ENCODE results near the gene C19orf12. TPM values are rescaled to one million over a fixed set of nuclear protein-coding genes. Genes with fewer than 3 reads are reported as not detected.

The C19orf12 gene
- total and polyA plus RNA-seq, 2 donors: 18.1 to 27.5 TPM

DNA sequence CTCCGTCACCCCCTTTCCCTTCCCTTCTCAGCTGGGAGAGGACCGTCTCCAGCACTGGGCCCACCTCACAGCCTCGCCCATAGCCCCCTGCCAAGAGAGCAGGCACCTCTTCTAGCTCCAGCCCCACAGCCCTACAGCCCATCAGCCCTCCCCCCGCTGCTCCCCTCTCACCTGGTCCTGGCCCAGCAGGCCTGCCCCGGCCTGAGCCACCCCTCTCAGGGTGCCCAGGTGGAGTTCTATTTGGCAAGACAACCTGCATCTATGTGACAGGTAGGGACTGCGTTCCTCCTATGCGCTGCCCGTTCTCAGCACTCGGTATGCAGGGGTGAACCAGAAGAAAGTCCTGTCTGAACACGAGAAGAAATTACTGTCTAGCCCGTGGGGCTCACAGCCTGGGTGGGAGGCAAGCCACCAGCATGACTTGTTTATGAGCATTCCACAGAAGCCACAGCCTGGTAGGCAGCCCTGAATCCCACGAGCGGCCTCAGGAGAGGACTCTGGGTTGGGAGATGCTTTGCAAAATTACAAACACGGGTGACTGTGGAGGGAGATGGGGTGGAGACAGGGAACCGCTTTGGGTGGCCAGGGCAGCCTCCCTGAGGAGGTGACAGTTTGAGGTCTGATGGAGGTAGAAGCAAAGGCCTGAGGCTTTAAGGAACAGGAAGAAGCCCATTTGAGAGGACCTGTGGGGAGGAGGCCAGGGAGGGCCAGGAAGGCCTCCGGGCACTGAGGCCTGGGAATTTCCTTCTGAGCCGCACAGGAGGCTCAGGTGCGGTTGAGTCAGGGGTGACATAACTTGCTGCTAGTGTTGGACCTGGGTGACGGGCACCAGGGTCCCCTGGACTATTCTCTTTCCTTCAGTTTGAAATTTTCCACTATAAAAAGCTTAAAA, 51.0 kb downstream of the C19orf12 start:
- Histone ChIP-seq H3K9me3 (ENCODE audit: control insufficient read depth in 2 of 2, insufficient read depth in 1 of 2, low read length in 1 of 2) (no peaks in the 10 kb centered on the region), H3K4me1 (ENCODE audit: control insufficient read depth in 2 of 2, insufficient read depth in 2 of 2, low read length in 2 of 2) (peaks cover 32 to 55% of the 10 kb centered on the region in 2 donors), H3K4me3 (ENCODE audit: low read length in 2 of 2) (no peak overlapping the region), H3K27ac (ENCODE audit: low read depth in 1 of 2, low read length in 1 of 2) (peak overlapping the region in 1 of 2 donors; percentile 52), H3K27me3 (ENCODE audit: control insufficient read depth in 2 of 2, insufficient read depth in 1 of 2, low read length in 1 of 2) (peaks cover 0 to 46% of the 10 kb centered on the region in 2 donors), H3K36me3 (ENCODE audit: control insufficient read depth in 2 of 2, insufficient read depth in 2 of 2, low read length in 1 of 2) (no peaks in the 10 kb centered on the region)
- WGBS: 95% methylated on average over 19 of the region's 19 CpGs
- DNase-seq (ENCODE audit: low read depth in 6 of 9, low spot score in 9 of 9): no peak

DNA sequence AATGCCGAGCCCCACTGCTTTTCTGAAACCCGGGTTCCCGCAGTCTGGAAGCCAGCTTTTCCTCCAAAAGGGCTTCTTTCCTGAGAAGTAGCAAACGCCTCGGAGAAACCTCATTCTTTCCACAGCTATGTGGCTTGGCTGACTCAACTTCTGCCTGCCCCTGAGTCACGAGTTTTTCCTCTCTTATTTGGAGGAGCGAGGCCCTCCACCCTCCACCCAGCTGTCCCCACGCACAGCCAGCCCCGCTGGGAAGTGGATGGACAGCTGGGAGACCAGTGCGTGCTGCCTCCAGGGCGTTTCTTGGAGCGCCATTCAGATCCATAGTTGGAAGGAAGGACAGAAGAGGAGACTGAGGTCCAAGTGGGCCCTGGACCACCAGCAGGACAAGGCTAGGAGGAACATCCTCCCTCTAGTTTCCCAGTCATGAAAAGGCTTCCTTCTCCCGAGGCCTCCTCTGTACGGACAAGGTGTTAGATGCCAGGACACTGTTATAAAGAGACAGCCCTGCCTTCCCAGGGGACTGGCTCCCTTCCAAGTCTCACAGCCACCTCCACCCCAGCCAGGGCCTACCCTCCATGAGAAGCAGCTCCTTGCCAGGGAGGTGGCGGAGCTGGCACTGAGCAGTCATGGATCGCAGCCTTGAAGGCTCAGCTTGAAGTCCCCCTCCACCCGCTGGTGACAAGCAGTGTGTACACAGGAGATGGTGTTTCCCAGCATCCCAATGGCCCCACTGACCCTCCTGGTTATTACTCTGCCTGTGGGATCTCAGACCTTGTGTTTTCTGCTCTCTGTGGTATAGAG, 52.3 kb downstream of the C19orf12 start:
- Histone ChIP-seq H3K4me1 (ENCODE audit: control insufficient read depth in 2 of 2, insufficient read depth in 2 of 2, low read length in 2 of 2) (peaks cover 19 to 42% of the 10 kb centered on the region in 2 donors), H3K4me3 (ENCODE audit: low read length in 2 of 2) (no peak overlapping the region), H3K27ac (ENCODE audit: low read depth in 1 of 2, low read length in 1 of 2) (peak overlapping the region in 1 of 2 donors; percentile 26), H3K27me3 (ENCODE audit: control insufficient read depth in 2 of 2, insufficient read depth in 1 of 2, low read length in 1 of 2) (peaks cover 0 to 46% of the 10 kb centered on the region in 2 donors), H3K9me3 (ENCODE audit: control insufficient read depth in 2 of 2, insufficient read depth in 1 of 2, low read length in 1 of 2) (no peaks in the 10 kb centered on the region), H3K36me3 (ENCODE audit: control insufficient read depth in 2 of 2, insufficient read depth in 2 of 2, low read length in 1 of 2) (no peaks in the 10 kb centered on the region)
- no peak for DNase-seq (ENCODE audit: low read depth in 6 of 9, low spot score in 9 of 9)
- 93% methylated on average over 17 of the region's 17 CpGs for WGBS

DNA sequence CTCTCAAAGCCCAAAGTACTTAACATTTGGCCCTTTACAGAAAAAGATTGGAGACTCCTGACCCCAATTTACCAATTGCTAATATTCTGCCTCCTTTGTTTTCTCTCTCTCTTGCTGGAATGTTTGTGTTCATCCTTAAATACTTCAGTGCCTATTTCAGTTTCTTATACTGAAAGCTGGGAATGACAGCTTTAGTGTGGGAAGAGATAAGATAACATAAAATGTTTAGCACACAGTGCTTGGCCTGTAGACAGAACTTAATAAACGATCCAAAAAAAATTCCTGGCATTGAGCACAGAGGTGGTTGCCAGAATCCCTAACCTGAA, 52.8 kb downstream of the C19orf12 start:
- peaks cover 14 to 36% of the 10 kb centered on the region in 2 donors for H3K4me1 ChIP-seq (ENCODE audit: control insufficient read depth in 2 of 2, insufficient read depth in 2 of 2, low read length in 2 of 2)
- no peak overlapping the region for H3K27ac ChIP-seq (ENCODE audit: low read depth in 1 of 2, low read length in 1 of 2)
- no peaks in the 10 kb centered on the region for H3K9me3 ChIP-seq (ENCODE audit: control insufficient read depth in 2 of 2, insufficient read depth in 1 of 2, low read length in 1 of 2)
- H3K36me3 ChIP-seq (ENCODE audit: control insufficient read depth in 2 of 2, insufficient read depth in 2 of 2, low read length in 1 of 2): no peaks in the 10 kb centered on the region
- no peak for DNase-seq (ENCODE audit: low read depth in 6 of 9, low spot score in 9 of 9)
- no peak overlapping the region for H3K4me3 ChIP-seq (ENCODE audit: low read length in 2 of 2)
- peaks cover 0 to 44% of the 10 kb centered on the region in 2 donors for H3K27me3 ChIP-seq (ENCODE audit: control insufficient read depth in 2 of 2, insufficient read depth in 1 of 2, low read length in 1 of 2)
- 90% methylated on average over 1 of the region's 1 CpG for WGBS

DNA sequence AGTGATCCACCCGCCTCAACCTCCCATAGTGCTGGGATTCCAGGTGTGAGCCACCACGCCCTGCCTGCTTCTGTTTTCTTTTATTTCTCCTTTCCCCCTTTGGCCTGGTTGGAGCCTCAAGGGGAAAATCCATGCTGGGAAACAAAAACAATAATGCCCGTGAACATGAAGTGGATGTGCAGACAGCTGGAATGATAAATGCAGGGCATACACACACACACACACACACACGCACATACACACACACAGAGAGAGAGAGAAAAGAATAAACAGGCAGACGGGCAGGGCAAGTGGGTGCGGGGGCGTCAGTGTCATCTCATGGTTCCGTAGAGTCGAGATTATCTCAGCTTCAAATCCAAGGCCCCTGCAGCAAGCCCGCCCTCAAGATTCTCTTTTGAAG, 54.2 kb downstream of the C19orf12 start:
- H3K27me3 ChIP-seq (ENCODE audit: control insufficient read depth in 2 of 2, insufficient read depth in 1 of 2, low read length in 1 of 2): peaks cover 0 to 30% of the 10 kb centered on the region in 2 donors
- peak in 1 of 9 donors; percentile 67 for DNase-seq (ENCODE audit: low read depth in 6 of 9, low spot score in 9 of 9)
- H3K9me3 ChIP-seq (ENCODE audit: control insufficient read depth in 2 of 2, insufficient read depth in 1 of 2, low read length in 1 of 2): no peaks in the 10 kb centered on the region
- no peaks in the 10 kb centered on the region for H3K36me3 ChIP-seq (ENCODE audit: control insufficient read depth in 2 of 2, insufficient read depth in 2 of 2, low read length in 1 of 2)
- H3K4me3 ChIP-seq (ENCODE audit: low read length in 2 of 2): no peak overlapping the region
- H3K4me1 ChIP-seq (ENCODE audit: control insufficient read depth in 2 of 2, insufficient read depth in 2 of 2, low read length in 2 of 2): peaks cover 5 to 24% of the 10 kb centered on the region in 2 donors
- peak overlapping the region in 1 of 2 donors; percentile 46 for H3K27ac ChIP-seq (ENCODE audit: low read depth in 1 of 2, low read length in 1 of 2)
- 74% methylated on average over 10 of the region's 10 CpGs for WGBS

DNA sequence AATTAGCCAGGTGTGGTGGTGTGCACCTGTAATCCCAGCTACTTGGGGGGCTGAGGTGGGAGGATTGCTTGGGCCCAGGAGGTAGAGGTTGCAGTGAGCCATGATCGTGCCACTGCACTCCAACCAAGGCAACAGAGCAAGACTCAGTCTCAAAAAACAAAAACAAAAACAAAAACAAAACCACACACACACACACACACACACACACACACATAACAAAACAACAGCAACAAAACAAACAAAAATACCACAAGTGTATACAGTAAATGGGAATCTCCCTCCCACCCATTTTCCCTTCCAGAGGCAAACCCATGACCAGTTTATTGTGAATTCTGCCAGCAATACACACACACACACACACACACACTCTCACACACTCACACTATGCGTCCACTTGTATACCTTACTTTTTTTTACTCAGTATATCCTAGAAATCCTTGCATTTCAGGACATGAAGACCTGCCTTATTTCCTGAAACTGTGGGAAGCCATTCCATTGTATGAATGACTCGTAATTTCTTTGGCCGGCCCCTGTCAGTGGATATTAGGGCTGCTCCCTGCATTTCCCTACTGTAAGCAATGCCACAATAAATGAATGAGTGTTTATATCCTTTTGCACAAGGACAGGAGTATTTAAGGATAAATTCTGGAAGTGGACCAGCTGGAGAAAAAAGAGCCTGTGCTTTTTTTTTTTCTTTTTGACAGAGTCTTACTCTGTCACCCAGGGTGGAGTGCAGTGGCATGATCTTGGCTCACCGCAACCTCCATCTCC, 56.7 kb downstream of the C19orf12 start:
- peaks cover 4 to 19% of the 10 kb centered on the region in 2 donors for H3K4me1 ChIP-seq (ENCODE audit: control insufficient read depth in 2 of 2, insufficient read depth in 2 of 2, low read length in 2 of 2)
- WGBS: 97% methylated on average over 5 of the region's 5 CpGs
- no peak for DNase-seq (ENCODE audit: low read depth in 6 of 9, low spot score in 9 of 9)
- H3K9me3 ChIP-seq (ENCODE audit: control insufficient read depth in 2 of 2, insufficient read depth in 1 of 2, low read length in 1 of 2): no peaks in the 10 kb centered on the region
- no peaks in the 10 kb centered on the region for H3K36me3 ChIP-seq (ENCODE audit: control insufficient read depth in 2 of 2, insufficient read depth in 2 of 2, low read length in 1 of 2)
- H3K27ac ChIP-seq (ENCODE audit: low read depth in 1 of 2, low read length in 1 of 2): no peak overlapping the region
- no peak overlapping the region for H3K4me3 ChIP-seq (ENCODE audit: low read length in 2 of 2)
- peaks cover 0 to 8% of the 10 kb centered on the region in 2 donors for H3K27me3 ChIP-seq (ENCODE audit: control insufficient read depth in 2 of 2, insufficient read depth in 1 of 2, low read length in 1 of 2)

DNA sequence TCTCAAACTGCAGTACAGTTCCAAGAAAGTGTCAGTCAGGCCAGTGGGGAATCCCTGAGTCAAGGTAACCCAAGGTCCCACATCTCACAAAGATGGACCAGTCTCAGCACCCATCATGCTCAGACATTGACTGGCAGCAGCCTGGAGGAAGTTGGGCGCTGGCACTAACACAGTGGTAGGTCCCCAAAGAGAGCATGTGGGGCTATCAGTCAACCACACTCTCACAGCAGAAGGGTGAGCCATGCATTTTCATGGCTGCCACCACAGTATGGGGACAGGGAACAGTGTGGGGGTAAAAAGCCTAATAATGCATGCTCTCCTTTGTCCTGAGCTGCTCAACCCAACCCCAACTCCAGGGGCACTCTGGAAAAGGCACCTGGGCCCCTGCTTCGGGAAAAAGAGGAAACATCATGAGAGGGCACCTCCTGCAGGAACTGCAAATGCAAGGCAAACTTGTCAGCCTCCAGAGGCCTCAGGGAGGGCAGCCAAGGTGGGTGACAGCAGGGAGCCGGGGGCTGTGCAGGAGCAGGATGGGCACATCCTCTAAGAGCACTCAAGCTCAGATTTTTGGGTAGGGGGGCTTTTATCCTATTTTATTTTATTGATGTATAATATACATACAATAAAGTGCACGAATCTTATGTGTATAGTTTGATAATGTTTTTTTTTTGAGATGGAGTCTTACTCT, 59.3 kb downstream of the C19orf12 start:
- Histone ChIP-seq H3K27me3 (ENCODE audit: control insufficient read depth in 2 of 2, insufficient read depth in 1 of 2, low read length in 1 of 2) (no peaks in the 10 kb centered on the region), H3K9me3 (ENCODE audit: control insufficient read depth in 2 of 2, insufficient read depth in 1 of 2, low read length in 1 of 2) (no peaks in the 10 kb centered on the region), H3K36me3 (ENCODE audit: control insufficient read depth in 2 of 2, insufficient read depth in 2 of 2, low read length in 1 of 2) (no peaks in the 10 kb centered on the region), H3K4me1 (ENCODE audit: control insufficient read depth in 2 of 2, insufficient read depth in 2 of 2, low read length in 2 of 2) (peaks cover 2 to 5% of the 10 kb centered on the region in 2 donors), H3K4me3 (ENCODE audit: low read length in 2 of 2) (no peak overlapping the region), H3K27ac (ENCODE audit: low read depth in 1 of 2, low read length in 1 of 2) (no peak overlapping the region)
- no peak for DNase-seq (ENCODE audit: low read depth in 6 of 9, low spot score in 9 of 9)
- 55% methylated on average over 4 of the region's 4 CpGs for WGBS

DNA sequence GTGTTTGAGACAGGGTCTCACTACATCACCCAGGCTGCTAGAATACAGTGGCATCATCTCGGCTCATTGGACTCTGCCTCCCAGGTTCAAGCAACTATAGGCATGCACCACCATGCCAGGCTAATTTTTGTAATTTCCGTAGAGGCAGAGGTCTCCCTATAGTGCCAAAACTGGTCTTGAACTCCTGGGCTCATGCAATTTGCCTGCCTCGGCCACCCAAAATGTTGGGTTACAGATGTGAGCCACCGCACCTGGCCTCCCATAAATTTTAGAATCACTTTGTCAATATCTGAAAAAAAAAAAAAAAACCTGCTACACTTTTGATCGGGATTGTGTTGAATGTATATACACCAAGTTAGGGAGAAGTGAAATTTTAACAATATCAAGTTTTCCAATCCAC, 61.7 kb downstream of the C19orf12 start:
- H3K4me1 ChIP-seq (ENCODE audit: control insufficient read depth in 2 of 2, insufficient read depth in 2 of 2, low read length in 2 of 2): no peaks in the 10 kb centered on the region
- H3K36me3 ChIP-seq (ENCODE audit: control insufficient read depth in 2 of 2, insufficient read depth in 2 of 2, low read length in 1 of 2): no peaks in the 10 kb centered on the region
- 97% methylated on average over 5 of the region's 5 CpGs for WGBS
- H3K4me3 ChIP-seq (ENCODE audit: low read length in 2 of 2): no peak overlapping the region
- H3K9me3 ChIP-seq (ENCODE audit: control insufficient read depth in 2 of 2, insufficient read depth in 1 of 2, low read length in 1 of 2): no peaks in the 10 kb centered on the region
- DNase-seq (ENCODE audit: low read depth in 6 of 9, low spot score in 9 of 9): no peak
- no peak overlapping the region for H3K27ac ChIP-seq (ENCODE audit: low read depth in 1 of 2, low read length in 1 of 2)
- H3K27me3 ChIP-seq (ENCODE audit: control insufficient read depth in 2 of 2, insufficient read depth in 1 of 2, low read length in 1 of 2): no peaks in the 10 kb centered on the region

DNA sequence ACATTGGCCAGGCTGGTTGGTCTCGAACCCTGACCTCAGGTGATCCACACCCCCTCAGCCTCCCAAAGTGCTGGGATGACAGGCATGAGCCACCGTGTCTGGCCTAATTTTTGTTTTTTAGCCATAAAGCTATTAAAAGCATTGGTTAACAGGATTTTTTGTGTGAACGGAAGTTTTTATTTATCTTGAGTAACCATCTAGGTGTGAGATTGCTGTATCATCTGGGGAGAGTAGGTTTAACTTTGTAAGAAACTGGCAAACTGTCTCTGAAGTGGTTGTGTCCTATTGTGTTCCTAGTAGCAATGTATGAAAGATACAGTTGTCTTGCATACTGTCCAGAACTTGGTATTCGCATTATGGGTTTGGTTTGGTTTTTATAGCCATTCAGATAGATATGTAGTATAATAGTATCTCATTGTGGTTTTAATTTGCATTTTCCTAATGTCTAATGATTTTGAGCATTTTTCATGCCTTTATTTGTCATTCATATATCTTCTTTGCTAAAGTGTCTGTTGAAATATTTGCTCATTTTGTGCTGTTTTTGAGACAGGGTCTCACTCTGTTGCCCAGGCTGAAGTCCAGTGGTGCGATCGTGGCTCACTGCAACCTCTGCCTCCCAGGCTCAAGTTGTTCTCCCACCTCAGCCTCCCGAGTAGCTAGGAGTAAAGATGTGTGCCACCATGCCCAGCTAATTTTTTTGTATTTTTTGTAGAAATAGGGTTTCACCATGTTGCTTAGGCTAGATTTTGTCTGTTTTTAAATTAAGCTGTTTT, 63.3 kb downstream of the C19orf12 start:
- H3K27ac ChIP-seq (ENCODE audit: low read depth in 1 of 2, low read length in 1 of 2): no peak overlapping the region
- H3K4me3 ChIP-seq (ENCODE audit: low read length in 2 of 2): no peak overlapping the region
- WGBS: 92% methylated on average over 7 of the region's 7 CpGs
- no peaks in the 10 kb centered on the region for H3K4me1 ChIP-seq (ENCODE audit: control insufficient read depth in 2 of 2, insufficient read depth in 2 of 2, low read length in 2 of 2)
- no peaks in the 10 kb centered on the region for H3K27me3 ChIP-seq (ENCODE audit: control insufficient read depth in 2 of 2, insufficient read depth in 1 of 2, low read length in 1 of 2)
- no peaks in the 10 kb centered on the region for H3K9me3 ChIP-seq (ENCODE audit: control insufficient read depth in 2 of 2, insufficient read depth in 1 of 2, low read length in 1 of 2)
- H3K36me3 ChIP-seq (ENCODE audit: control insufficient read depth in 2 of 2, insufficient read depth in 2 of 2, low read length in 1 of 2): no peaks in the 10 kb centered on the region
- no peak for DNase-seq (ENCODE audit: low read depth in 6 of 9, low spot score in 9 of 9)

Measured in thymus (tissue), 11 donors.